Loucy (cell line): ENCODE data around the gene ACTG1.
A peak's percentile ranks its signal among the peaks of the same experiment; 100 is the strongest.

ENCODE experiments used
- H2AFZ ChIP-seq: fragments of 200-600 bp; sonication (generic); 2 replicates; pipeline ENCODE4 v1.6.0; 2016; ENCODE audit warnings: antibody characterized with exemption, mild to moderate bottlenecking, low read length, moderate library complexity
- H3F3A ChIP-seq: fragments of 200-600 bp; 2 replicates; pipeline ENCODE4 v1.6.0; 2016; ENCODE audit warnings: antibody characterized with exemption, low read depth, mild to moderate bottlenecking
- H3K27me3 ChIP-seq: fragments of 200-600 bp; sonication (generic); 2 replicates; pipeline ENCODE4 v1.6.1; 2014; ENCODE audit warnings: low read length, mild to moderate bottlenecking; ENCODE audit not compliant: insufficient read depth, poor library complexity, severe bottlenecking
- H3K36me3 ChIP-seq: fragments of 200-600 bp; sonication (generic); 2 replicates; pipeline ENCODE4 v1.6.1; 2016; ENCODE audit warnings: low read length; ENCODE audit not compliant: insufficient read depth
- H3K4me1 ChIP-seq: fragments of 200-600 bp; sonication (generic); 2 replicates; pipeline ENCODE4 v1.5.1; 2014; ENCODE audit warnings: low read length, mild to moderate bottlenecking; ENCODE audit not compliant: insufficient read depth, poor library complexity, severe bottlenecking
- H3K4me2 ChIP-seq: fragments of 200-600 bp; sonication (generic); 2 replicates; pipeline ENCODE4 v1.6.0; 2014; ENCODE audit warnings: antibody characterized with exemption, low read length, low read depth, mild to moderate bottlenecking; ENCODE audit not compliant: poor library complexity, severe bottlenecking
- H3K4me3 ChIP-seq: fragments of 200-600 bp; sonication (generic); 2 replicates; pipeline ENCODE4 v1.5.1; 2014; ENCODE audit warnings: low read length, mild to moderate bottlenecking, mixed read lengths; ENCODE audit not compliant: poor library complexity, severe bottlenecking
- H3K79me2 ChIP-seq: fragments of 200-600 bp; sonication (generic); 2 replicates; pipeline ENCODE4 v1.6.1; 2014; ENCODE audit warnings: low read length; ENCODE audit not compliant: insufficient read depth
- H3K9ac ChIP-seq: fragments of 200-600 bp; sonication (generic); 2 replicates; pipeline ENCODE4 v1.6.0; 2014; ENCODE audit warnings: mild to moderate bottlenecking, low read depth, low read length, moderate library complexity; ENCODE audit not compliant: poor library complexity, severe bottlenecking
- H3K9me2 ChIP-seq: fragments of 200-600 bp; sonication (generic); replicated peaks from 2 replicates; pipeline ENCODE4 v1.6.1; 2016; ENCODE audit warnings: low read depth, low read length, mixed read lengths
- H3K9me3 ChIP-seq: fragments of 200-600 bp; sonication (generic); 2 replicates; pipeline ENCODE4 v1.6.1; 2014; ENCODE audit warnings: mild to moderate bottlenecking, antibody characterized with exemption, low read length, low read depth; ENCODE audit not compliant: insufficient read depth
- H4K20me1 ChIP-seq: fragments of 200-600 bp; sonication (generic); 2 replicates; pipeline ENCODE4 v1.6.0; 2014; ENCODE audit warnings: antibody characterized with exemption, low read length, mild to moderate bottlenecking; ENCODE audit not compliant: insufficient read depth, poor library complexity, severe bottlenecking
- EZH2phosphoT487 ChIP-seq: fragments of 200-600 bp; IDR thresholded peaks from 2 replicates; pipeline ENCODE4 v1.6.1; 2018; ENCODE audit warnings: antibody characterized with exemption, mild to moderate bottlenecking, moderate library complexity, borderline replicate concordance
- TF ChIP-seq, protein P1 (sequence below): fragments of 200-600 bp; sonication (generic); conservative IDR thresholded peaks from 2 replicates; pipeline ENCODE4 v1.5.1; 2014; ENCODE audit warnings: mild to moderate bottlenecking, antibody characterized with exemption, low read length

The ACTG1 gene

DNA sequence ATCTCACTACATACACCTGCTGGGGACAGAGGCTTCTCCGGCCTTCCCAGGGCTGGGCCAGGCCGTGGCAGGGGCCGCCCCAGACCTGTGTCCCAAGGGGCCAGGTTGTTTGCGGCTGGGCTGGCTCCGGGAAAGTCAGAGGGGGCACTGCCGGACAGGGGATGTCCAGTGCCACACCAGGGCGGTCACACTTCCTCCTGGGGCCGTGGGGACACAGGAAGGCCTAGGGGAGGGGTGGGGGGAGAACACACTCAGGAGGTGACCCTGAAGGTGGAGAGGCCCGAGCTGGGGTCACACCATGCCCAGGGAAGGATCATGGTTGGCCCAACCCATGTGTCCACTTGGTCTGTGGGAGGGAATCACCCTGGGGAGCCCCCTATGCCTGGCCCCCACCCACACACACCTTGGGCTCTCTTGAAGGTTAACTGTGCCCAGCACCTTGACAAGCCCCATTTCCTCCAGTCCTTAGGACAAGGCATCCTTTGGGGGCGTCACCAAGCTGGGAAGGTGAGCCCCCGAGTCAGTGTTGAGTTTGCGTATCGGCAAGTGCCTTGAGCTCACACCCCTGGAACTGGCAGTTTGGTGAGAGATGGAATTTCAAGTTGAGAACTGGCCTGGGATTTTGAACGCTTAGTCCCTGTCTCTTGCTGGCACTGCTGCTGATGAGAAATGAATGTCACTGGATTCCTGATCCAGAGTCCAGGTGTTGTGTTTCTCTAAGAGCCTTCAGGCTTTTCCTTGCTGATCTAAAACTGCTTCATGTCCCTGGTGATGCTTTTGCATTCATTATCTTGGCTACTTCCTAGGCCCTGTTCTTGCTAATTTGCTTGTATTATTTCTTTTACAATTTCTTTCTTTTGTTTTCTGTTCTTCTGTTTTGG, 7.7 kb upstream of the ACTG1 start:
- Histone ChIP-seq H3F3A (peaks cover 10% of the 10 kb centered on the region), H3K4me1 (peaks cover 41% of the 10 kb centered on the region), H3K27me3 (no peaks in the 10 kb centered on the region), H3K36me3 (no peaks in the 10 kb centered on the region), H3K4me3 (peak overlapping the region; percentile 76), H3K9me3 (no peaks in the 10 kb centered on the region), H3K4me2 (peak overlapping the region; percentile 94), H4K20me1 (peaks cover 27% of the 10 kb centered on the region), H3K9ac (peak overlapping the region; percentile 64), H3K79me2 (peaks cover 30% of the 10 kb centered on the region), H3K9me2 (no peaks in the 10 kb centered on the region), H2AFZ (no peak overlapping the region)
- TF ChIP-seq EZH2phosphoT487: no peak
- TF ChIP-seq, protein P1, sequence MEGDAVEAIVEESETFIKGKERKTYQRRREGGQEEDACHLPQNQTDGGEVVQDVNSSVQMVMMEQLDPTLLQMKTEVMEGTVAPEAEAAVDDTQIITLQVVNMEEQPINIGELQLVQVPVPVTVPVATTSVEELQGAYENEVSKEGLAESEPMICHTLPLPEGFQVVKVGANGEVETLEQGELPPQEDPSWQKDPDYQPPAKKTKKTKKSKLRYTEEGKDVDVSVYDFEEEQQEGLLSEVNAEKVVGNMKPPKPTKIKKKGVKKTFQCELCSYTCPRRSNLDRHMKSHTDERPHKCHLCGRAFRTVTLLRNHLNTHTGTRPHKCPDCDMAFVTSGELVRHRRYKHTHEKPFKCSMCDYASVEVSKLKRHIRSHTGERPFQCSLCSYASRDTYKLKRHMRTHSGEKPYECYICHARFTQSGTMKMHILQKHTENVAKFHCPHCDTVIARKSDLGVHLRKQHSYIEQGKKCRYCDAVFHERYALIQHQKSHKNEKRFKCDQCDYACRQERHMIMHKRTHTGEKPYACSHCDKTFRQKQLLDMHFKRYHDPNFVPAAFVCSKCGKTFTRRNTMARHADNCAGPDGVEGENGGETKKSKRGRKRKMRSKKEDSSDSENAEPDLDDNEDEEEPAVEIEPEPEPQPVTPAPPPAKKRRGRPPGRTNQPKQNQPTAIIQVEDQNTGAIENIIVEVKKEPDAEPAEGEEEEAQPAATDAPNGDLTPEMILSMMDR: no peak

- Histone ChIP-seq H3K9ac (peak overlapping the region; percentile 64), H2AFZ (peak overlapping the region; percentile 84), H3F3A (peaks cover 10% of the 10 kb centered on the region), H3K4me1 (peaks cover 41% of the 10 kb centered on the region), H3K27me3 (no peaks in the 10 kb centered on the region), H3K4me2 (peak overlapping the region; percentile 94), H3K9me3 (no peaks in the 10 kb centered on the region), H3K79me2 (peaks cover 33% of the 10 kb centered on the region), H3K9me2 (no peaks in the 10 kb centered on the region), H3K4me3 (peak overlapping the region; percentile 76), H3K36me3 (no peaks in the 10 kb centered on the region), H4K20me1 (peaks cover 27% of the 10 kb centered on the region)
- TF ChIP-seq EZH2phosphoT487: no peak
- TF ChIP-seq, protein P1: peak; percentile 50
Observed at GRCh38 chr17:81519284-81520020, 6.9 kb upstream of the ACTG1 start.

- peak overlapping the region; percentile 84 for H2AFZ ChIP-seq
- H3F3A ChIP-seq: peaks cover 10% of the 10 kb centered on the region
- peaks cover 41% of the 10 kb centered on the region for H3K4me1 ChIP-seq
- H4K20me1 ChIP-seq: peaks cover 27% of the 10 kb centered on the region
- peak overlapping the region; percentile 94 for H3K4me2 ChIP-seq
- peak overlapping the region; percentile 76 for H3K4me3 ChIP-seq
- TF ChIP-seq EZH2phosphoT487: no peak
- TF ChIP-seq, protein P1: no peak
- H3K36me3 ChIP-seq: no peaks in the 10 kb centered on the region
- H3K79me2 ChIP-seq: peaks cover 39% of the 10 kb centered on the region
- H3K27me3 ChIP-seq: no peaks in the 10 kb centered on the region
- H3K9me3 ChIP-seq: no peaks in the 10 kb centered on the region
- no peaks in the 10 kb centered on the region for H3K9me2 ChIP-seq
- peak overlapping the region; percentile 64 for H3K9ac ChIP-seq
Observed at GRCh38 chr17:81518785-81519283, 6.2 kb upstream of the ACTG1 start.
